Adipocyte (in vitro differentiated cells): ENCODE measurements around the gene PDIA5.

Source experiments
- DNase-seq: peaks from one replicate; pipeline ENCODE4 v3.0.0-alpha.2; 2015; ENCODE audit warnings: low read depth
- H3K27me3 ChIP-seq: replicated peaks from 2 replicates; pipeline ENCODE4 v1.7.0; 2013; ENCODE audit warnings: mild to moderate bottlenecking, low read length, moderate library complexity; ENCODE audit not compliant: control insufficient read depth, insufficient read depth
- H3K36me3 ChIP-seq: 2 replicates; pipeline ENCODE4 v1.7.0; 2013; ENCODE audit warnings: low read length, mild to moderate bottlenecking, moderate library complexity; ENCODE audit not compliant: control insufficient read depth, insufficient read depth, severe bottlenecking
- H3K4me1 ChIP-seq: 2 replicates; pipeline ENCODE4 v1.7.0; 2013; ENCODE audit warnings: mild to moderate bottlenecking, low read length, moderate library complexity; ENCODE audit not compliant: control insufficient read depth, insufficient read depth
- H3K4me3 ChIP-seq: 2 replicates; pipeline ENCODE4 v1.7.0; 2013; ENCODE audit warnings: mild to moderate bottlenecking, low read length, moderate library complexity
- H3K9ac ChIP-seq: 2 replicates; pipeline ENCODE4 v1.7.0; 2013; ENCODE audit warnings: mild to moderate bottlenecking, low read length, moderate library complexity
- H3K9me3 ChIP-seq: 2 replicates; pipeline ENCODE4 v1.7.0; 2013; ENCODE audit warnings: mild to moderate bottlenecking, low read length, moderate library complexity; ENCODE audit not compliant: control insufficient read depth

Gene PDIA5

DNA sequence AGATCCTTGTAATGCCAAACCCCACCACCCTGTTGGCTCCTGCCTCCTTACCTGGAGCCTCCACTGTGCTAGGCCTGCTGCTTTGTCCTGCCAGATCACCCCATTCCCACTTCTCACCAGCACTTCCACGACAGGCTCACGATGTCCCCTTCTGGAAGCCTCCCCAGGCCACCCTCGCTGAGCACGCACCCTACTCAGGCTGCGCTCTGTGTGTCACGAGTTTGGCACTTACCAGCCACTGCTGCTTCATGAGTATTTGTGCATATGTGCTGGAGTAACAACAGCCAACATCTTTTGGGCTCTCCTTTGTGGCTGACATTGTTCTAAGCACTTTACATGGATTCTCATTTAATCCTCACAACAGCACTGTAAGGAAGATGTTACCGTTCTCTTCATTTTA, 58.1 kb downstream of the PDIA5 start:
- Histone ChIP-seq H3K36me3 (peaks cover 70% of the 10 kb centered on the region), H3K9me3 (no peaks in the 10 kb centered on the region), H3K4me1 (peaks cover 14% of the 10 kb centered on the region), H3K27me3 (no peaks in the 10 kb centered on the region), H3K4me3 (no peak overlapping the region), H3K9ac (no peak overlapping the region)
- DNase-seq = no peak

DNA sequence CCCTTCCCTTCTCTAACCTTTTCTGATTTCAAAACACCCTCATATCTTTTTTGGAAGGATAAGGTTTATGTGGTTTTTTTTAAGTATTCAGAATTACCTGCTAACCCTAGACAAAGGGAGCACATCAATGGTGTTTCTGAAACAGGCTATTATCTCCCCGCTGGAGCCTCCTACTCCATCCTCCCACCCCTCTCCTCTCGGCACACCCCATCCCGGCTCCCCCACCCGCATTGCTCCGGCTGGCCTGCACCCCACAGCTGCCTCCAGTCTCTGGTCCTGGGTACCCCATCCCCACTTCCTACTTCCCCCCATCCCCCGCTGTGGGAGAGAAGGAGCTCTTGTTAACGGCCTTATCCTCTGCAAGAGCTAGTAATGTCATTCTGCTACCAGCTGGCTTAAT, 59.2 kb downstream of the PDIA5 start:
- Histone ChIP-seq H3K27me3 (no peaks in the 10 kb centered on the region), H3K36me3 (peaks cover 66% of the 10 kb centered on the region), H3K4me1 (peaks cover 14% of the 10 kb centered on the region), H3K9ac (no peak overlapping the region), H3K9me3 (no peaks in the 10 kb centered on the region), H3K4me3 (no peak overlapping the region)
- no peak for DNase-seq

DNA sequence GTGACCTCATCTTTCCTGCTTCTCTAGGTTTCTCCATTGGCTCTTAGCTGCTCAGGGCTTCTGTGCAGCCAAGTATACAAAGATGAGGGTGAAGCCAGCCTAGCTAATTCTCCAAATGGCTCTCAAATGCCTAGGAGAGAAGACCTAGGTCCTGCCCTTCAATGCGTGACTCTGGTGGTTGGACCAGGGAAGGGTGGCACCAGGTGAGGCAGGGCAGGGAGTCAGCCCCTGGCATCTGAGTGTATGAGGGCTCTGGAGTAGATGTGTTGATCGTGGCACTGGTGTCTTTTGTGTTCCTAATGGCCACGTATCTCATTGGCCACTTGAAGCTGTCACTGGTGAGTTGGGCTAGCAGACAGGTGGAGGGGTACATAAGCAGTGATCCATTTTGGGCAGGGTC, 59.8 kb downstream of the PDIA5 start:
- Histone ChIP-seq H3K4me3 (no peak overlapping the region), H3K9ac (no peak overlapping the region), H3K4me1 (peaks cover 14% of the 10 kb centered on the region), H3K27me3 (no peaks in the 10 kb centered on the region), H3K36me3 (peaks cover 61% of the 10 kb centered on the region), H3K9me3 (no peaks in the 10 kb centered on the region)
- no peak for DNase-seq

DNA sequence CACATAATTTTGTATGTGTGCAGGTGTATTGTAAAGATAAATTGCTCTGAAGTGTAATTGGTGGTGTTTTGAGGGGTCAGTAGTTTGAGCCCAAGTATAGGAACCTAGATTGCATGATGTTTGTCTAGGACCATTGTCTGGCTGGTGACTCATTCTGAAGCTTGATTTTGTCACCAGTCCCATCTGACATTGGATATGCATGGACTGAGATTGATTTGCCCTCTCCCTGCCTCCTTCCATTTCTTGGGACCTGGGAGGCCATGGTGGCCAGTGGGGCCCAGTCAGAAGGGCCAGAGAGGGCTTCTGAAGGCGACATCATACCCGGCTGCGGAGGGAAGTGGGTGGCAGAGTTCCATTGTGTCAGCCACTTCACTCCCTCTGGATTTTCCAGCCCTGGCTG, 62.3 kb downstream of the PDIA5 start:
- Histone ChIP-seq H3K9me3 (no peaks in the 10 kb centered on the region), H3K9ac (no peak overlapping the region), H3K27me3 (no peaks in the 10 kb centered on the region), H3K4me3 (no peak overlapping the region), H3K4me1 (no peaks in the 10 kb centered on the region), H3K36me3 (peaks cover 64% of the 10 kb centered on the region)
- DNase-seq = no peak

DNA sequence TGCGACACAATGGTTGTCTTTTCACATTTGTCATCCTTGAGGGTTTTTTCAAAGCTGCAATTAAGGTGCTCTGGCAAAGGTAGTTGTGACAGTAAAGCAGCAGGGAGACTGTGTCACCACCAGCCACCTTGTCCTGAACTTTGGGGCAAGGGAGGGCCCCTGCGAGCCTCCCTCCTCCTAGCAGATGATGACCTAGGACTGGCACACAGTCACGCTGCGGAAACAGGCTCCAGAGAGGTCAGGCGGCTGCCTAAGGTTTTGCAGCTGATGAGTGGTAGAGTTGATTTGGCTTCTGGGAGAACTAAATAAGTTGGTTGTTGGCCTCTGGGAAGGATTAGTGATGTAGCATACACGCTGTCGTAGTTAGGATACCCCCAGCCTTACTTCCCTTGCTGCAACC, 62.7 kb downstream of the PDIA5 start:
- Histone ChIP-seq H3K4me3 (no peak overlapping the region), H3K9me3 (no peaks in the 10 kb centered on the region), H3K9ac (no peak overlapping the region), H3K36me3 (peaks cover 64% of the 10 kb centered on the region), H3K27me3 (no peaks in the 10 kb centered on the region), H3K4me1 (no peaks in the 10 kb centered on the region)
- no peak for DNase-seq

DNA sequence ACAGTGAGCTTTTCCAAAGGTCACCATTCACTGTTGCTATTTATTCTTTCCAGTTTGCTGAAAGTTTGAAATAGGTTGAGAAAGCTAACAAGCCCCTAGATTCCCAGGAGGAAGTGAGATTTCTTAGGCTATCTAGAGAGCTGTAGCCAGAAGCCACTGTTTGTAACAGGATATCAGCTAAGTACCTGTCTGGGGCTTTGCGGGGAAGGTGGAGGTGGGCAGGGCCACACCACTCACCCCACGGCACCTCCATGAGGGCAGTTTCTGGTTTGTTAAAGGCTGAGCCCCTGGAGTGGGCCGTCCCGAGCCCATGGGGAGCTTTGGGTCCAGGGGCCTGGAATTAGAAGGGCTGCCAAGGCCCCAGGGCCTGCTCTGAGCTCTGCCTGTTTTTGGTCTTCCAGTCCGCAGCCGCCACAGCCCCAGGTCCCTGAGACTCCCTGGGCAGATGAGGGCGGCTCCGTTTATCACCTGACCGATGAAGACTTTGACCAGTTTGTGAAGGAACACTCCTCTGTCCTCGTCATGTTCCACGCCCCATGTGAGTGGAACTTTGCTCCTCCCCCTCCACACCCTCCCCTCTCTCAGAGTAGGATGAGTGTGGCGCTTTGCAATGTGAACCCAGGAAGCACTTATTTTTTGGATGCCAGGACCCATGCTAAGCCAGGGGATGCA, 63.4 kb downstream of the PDIA5 start:
- no peaks in the 10 kb centered on the region for H3K27me3 ChIP-seq
- no peaks in the 10 kb centered on the region for H3K4me1 ChIP-seq
- no peak overlapping the region for H3K4me3 ChIP-seq
- no peaks in the 10 kb centered on the region for H3K9me3 ChIP-seq
- H3K36me3 ChIP-seq = peaks cover 63% of the 10 kb centered on the region
- no peak for DNase-seq
- H3K9ac ChIP-seq = no peak overlapping the region

DNA sequence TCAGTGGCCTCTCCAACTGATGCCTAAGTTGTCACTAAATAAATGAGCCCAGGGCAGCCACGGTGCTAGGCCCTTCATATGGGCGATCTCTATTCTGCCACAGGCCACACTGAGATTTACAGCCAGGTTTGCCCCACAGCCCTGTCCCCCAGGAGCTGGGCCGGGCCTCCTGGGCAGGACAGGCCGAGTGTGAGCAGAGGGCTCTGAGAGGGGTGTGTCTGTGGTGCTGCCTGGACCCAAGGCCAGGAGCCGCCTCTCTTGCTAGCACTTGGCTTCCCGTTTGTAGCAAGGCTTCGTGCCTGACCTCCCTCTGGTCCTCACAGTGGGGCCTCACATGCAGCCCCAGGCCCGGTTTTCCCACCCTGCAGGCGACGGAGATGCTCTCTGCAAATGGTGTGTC, 67.8 kb downstream of the PDIA5 start:
- Histone ChIP-seq H3K36me3 (peaks cover 41% of the 10 kb centered on the region), H3K27me3 (no peaks in the 10 kb centered on the region), H3K4me3 (no peak overlapping the region), H3K9me3 (no peaks in the 10 kb centered on the region), H3K4me1 (peaks cover 8% of the 10 kb centered on the region), H3K9ac (no peak overlapping the region)
- DNase-seq = no peak

DNA sequence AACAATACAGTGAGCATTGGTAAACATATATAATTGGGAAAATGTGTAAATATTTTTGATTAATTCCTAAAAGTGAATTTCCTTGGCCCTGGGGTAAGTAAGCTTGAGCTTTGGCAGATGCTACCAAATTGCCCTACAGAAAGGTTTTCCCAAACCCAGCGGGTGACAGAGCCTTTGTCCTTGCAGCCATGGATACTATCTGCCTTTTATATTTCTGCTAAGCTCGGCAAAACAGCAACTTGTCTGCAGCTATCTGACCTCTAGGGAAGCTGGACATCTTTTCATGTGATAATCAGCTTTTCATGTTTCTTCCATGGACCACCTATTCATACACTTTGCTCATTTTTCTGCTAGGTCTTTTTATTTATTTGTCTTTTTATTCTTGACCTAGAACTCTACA, 70.2 kb downstream of the PDIA5 start:
- Histone ChIP-seq H3K9ac (no peak overlapping the region), H3K9me3 (no peaks in the 10 kb centered on the region), H3K4me1 (peaks cover 8% of the 10 kb centered on the region), H3K36me3 (peaks cover 38% of the 10 kb centered on the region), H3K27me3 (no peaks in the 10 kb centered on the region), H3K4me3 (no peak overlapping the region)
- DNase-seq = no peak

DNA sequence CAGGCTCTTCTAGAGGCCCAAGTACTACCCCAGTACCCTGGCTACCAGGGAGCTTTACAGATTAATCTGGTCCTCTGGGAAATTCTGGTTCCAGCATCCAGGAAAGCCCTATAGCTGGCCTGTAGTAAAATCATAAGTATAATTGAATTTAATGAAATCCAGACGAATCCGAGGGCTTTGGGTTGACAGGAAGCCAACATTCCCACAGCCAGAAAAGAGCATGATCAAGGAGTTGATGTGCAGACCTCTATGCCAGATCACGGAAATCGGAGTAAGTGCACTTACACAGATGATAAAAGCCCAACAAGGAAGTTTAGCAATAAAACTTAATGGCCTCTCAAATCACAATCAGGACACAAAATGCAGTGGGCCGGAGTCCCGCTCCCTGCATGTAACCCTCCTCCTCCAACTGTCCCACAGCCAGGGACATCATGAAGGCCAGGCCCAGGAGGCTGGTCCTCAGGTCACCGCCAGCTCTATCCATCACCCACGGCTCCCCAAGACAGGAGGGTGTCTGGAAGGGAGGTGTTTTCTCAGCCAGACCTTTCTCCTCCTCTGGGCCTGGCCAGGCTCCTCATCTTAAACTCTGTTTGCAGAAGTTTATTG, 72.1 kb downstream of the PDIA5 start:
- peaks cover 14% of the 10 kb centered on the region for H3K4me1 ChIP-seq
- no peaks in the 10 kb centered on the region for H3K9me3 ChIP-seq
- no peak overlapping the region for H3K4me3 ChIP-seq
- DNase-seq = peak; percentile 76
- H3K9ac ChIP-seq = no peak overlapping the region
- no peaks in the 10 kb centered on the region for H3K27me3 ChIP-seq
- peaks cover 37% of the 10 kb centered on the region for H3K36me3 ChIP-seq

DNA sequence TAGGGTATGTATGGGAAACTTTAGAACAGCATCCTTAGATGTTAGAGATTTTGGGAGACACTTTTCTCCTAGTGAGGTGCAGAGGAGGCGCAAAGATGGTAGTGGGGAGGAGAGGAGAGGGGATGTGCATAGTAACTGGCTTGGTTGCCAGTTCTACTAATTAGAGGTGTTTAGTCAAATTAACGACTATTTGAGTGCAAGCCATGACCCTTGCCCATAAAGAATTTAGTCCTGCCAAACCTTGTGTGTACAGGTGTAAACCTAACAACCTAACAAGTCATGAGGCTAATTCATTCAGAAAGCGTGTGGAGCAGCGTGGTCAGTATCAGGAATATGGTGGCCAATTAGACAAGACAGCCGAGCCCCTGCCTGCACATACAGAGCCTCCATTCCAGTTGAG, 72.7 kb downstream of the PDIA5 start:
- peaks cover 36% of the 10 kb centered on the region for H3K36me3 ChIP-seq
- H3K27me3 ChIP-seq = no peaks in the 10 kb centered on the region
- no peak overlapping the region for H3K9ac ChIP-seq
- H3K9me3 ChIP-seq = no peaks in the 10 kb centered on the region
- DNase-seq = no peak
- peaks cover 14% of the 10 kb centered on the region for H3K4me1 ChIP-seq
- no peak overlapping the region for H3K4me3 ChIP-seq

DNA sequence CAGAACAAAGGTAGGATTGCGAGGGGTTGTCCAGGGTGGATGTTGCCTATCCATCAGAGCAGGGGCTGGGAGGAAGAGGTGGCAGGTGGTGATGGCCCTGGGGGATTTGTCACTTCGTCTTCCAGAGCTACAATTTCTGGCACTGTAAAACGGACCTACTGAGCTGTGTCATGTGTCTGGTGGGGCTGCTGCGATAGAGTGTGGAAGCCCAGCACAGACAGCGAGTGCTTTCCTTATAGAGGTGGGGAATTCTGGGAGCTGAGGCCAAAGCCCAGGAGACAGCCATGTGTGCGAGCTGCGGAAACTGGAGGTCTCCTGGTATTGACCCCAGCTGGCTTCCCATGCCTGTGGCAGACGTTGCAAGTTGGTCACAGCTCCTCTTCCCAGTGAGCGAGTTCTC, 73.7 kb downstream of the PDIA5 start:
- H3K27me3 ChIP-seq = no peaks in the 10 kb centered on the region
- H3K9ac ChIP-seq = no peak overlapping the region
- H3K4me3 ChIP-seq = no peak overlapping the region
- H3K9me3 ChIP-seq = no peaks in the 10 kb centered on the region
- peaks cover 14% of the 10 kb centered on the region for H3K4me1 ChIP-seq
- DNase-seq = no peak
- H3K36me3 ChIP-seq = peaks cover 28% of the 10 kb centered on the region

DNA sequence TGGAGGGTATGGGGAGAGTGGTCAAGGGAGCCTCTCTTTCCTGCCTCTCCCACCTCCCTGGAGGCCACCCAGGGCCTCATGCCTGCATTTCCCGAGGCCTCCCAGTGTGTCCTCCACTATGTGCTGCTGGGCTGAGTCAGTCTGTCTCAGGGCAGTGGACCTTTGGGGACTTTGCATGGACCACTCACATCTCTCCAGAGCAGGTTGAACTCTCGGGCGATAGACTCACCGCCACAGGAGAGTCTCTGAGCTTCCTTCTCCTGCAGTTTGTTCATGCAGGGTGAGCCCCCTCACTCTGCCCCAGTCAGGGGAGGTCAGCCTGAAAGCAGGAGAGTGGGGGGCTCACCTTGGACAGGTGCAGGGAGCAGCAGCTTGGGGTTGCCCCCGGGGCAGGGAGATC, 74.5 kb downstream of the PDIA5 start:
- no peak for DNase-seq
- Histone ChIP-seq H3K4me3 (no peak overlapping the region), H3K27me3 (no peaks in the 10 kb centered on the region), H3K4me1 (peaks cover 14% of the 10 kb centered on the region), H3K9me3 (no peaks in the 10 kb centered on the region), H3K9ac (no peak overlapping the region), H3K36me3 (peaks cover 36% of the 10 kb centered on the region)
